K562 (cell line): Measurements from ENCODE around the gene GPR33. TPM values are rescaled to one million over a fixed set of nuclear protein-coding genes. Genes with fewer than 3 reads are reported as not detected.

Source experiments
- ATAC-seq: fragments of 200-7000 bp; cut with Tn5 transposase; 3 replicates; pipeline ENCODE4 v1.9.1; 2020; ENCODE audit warnings: moderate library complexity
- BruUV-seq: library from RNA; stranded (reverse); fragments of 400-500 nt; replicated peaks from 2 replicates; lab custom pipeline; 2021; lab: Mats Ljungman, UMichigan
- CTCF ChIA-PET: fragments of 300-600 bp; formaldehyde crosslinking; extraction: SDS; loops from one replicate; lab custom pipeline; 2021; ENCODE audit warnings: low intra/inter-chr PET ratio; lab: Yijun Ruan, JAX
- POLR2A ChIA-PET: fragments of 300-600, 350-650 bp; sonication (Branson Sonifier 250); formaldehyde crosslinking; extraction: SDS; loops from one replicate; lab custom pipeline; 2021; ENCODE audit warnings: antibody characterized with exemption, inconsistent platforms; lab: Yijun Ruan, JAX
- DNase-seq, 4 experiments: peaks; one replicate each; pipeline versions ENCODE4 v3.0.0 to v3.0.0-alpha.2; 2011 to 2018; ENCODE audit warnings: low spot score in 3 of 4, mixed read lengths in 3 of 4; ENCODE audit errors: extremely low read depth in 1 of 4
- FAIRE-seq: peaks from 2 replicates; lab custom pipeline; 2011; peaks lifted over from hg19 to GRCh38; lab: Jason Lieb, UNC
- H2AFZ ChIP-seq: 2 replicates; pipeline ENCODE4 v1.6.0; 2011; ENCODE audit warnings: low read depth, low read length, control low read depth, inconsistent platforms
- H3K27ac ChIP-seq: fragments of 200-600 bp; 3 replicates; pipeline ENCODE4 v1.8.0; 2011; ENCODE audit warnings: low read depth, mild to moderate bottlenecking, control low read depth, inconsistent platforms, low read length, moderate library complexity, mixed read lengths; ENCODE audit errors: extremely low read depth
- H3K27me3 ChIP-seq, 2 experiments: fragments of 300-600 bp in 1 of 2; 2 replicates in 1 of 2; 3 replicates in 1 of 2; pipeline versions ENCODE4 v1.6.0 to v1.8.0; 2011; ENCODE audit warnings: inconsistent platforms in 2 of 2, low read length in 2 of 2, mild to moderate bottlenecking in 1 of 2, mixed read lengths in 1 of 2, moderate library complexity in 1 of 2; ENCODE audit not compliant: control insufficient read depth in 2 of 2, insufficient read depth in 2 of 2
- H3K36me3 ChIP-seq: fragments of 300-600 bp; 3 replicates; pipeline ENCODE4 v1.8.0; 2011; ENCODE audit warnings: mild to moderate bottlenecking, low read length, inconsistent platforms; ENCODE audit not compliant: control insufficient read depth, insufficient read depth
- H3K4me1 ChIP-seq, 2 experiments: fragments of 200-600 bp in 1 of 2; replicated peaks in 1 of 2; 2 replicates in 1 of 2; 3 replicates in 1 of 2; pipeline versions ENCODE4 v1.5.1 to v1.8.0; 2011; ENCODE audit warnings: inconsistent platforms in 2 of 2, low read length in 2 of 2, mild to moderate bottlenecking in 1 of 2, mixed read lengths in 1 of 2, moderate library complexity in 1 of 2; ENCODE audit not compliant: control insufficient read depth in 2 of 2, insufficient read depth in 2 of 2
- H3K4me2 ChIP-seq: 2 replicates; pipeline ENCODE4 v1.6.1; 2011; ENCODE audit warnings: low read length, control low read depth, inconsistent platforms, mixed read lengths; ENCODE audit not compliant: insufficient read depth
- H3K4me3 ChIP-seq: fragments of 200-600 bp; sonication (generic), shearing (Covaris generic); 2 replicates; pipeline ENCODE4 v1.5.1; 2016; ENCODE audit warnings: control low read depth, inconsistent platforms
- H3K79me2 ChIP-seq: fragments of 200-600 bp; 3 replicates; pipeline ENCODE4 v1.8.0; 2011; ENCODE audit warnings: low read length, inconsistent platforms; ENCODE audit not compliant: control insufficient read depth, insufficient read depth
- H3K9ac ChIP-seq, 2 experiments: 2 replicates each; pipeline versions ENCODE4 v1.6.0 to v1.6.1; 2011; ENCODE audit warnings: low read depth in 2 of 2, low read length in 2 of 2, control low read depth in 1 of 2, inconsistent platforms in 1 of 2, mild to moderate bottlenecking in 1 of 2, mixed read lengths in 1 of 2; ENCODE audit not compliant: insufficient read depth in 1 of 2
- H3K9me1 ChIP-seq: one replicate; pipeline ENCODE4 v1.6.0; 2011; ENCODE audit warnings: inconsistent platforms, mild to moderate bottlenecking, low read length, moderate library complexity; ENCODE audit not compliant: control insufficient read depth, insufficient read depth
- H3K9me3 ChIP-seq: replicated peaks from 2 replicates; pipeline ENCODE4 v1.5.1; 2011; ENCODE audit warnings: low read depth, low read length, inconsistent platforms; ENCODE audit not compliant: control insufficient read depth, insufficient read depth
- H4K20me1 ChIP-seq: replicated peaks from 2 replicates; pipeline ENCODE4 v1.6.1; 2011; ENCODE audit warnings: low read length, inconsistent platforms, mixed read lengths; ENCODE audit not compliant: control insufficient read depth, insufficient read depth
- BCL6 ChIP-seq: fragments of 250-450 bp; sonication (Bioruptor Pico); IDR thresholded peaks from 2 replicates; pipeline ENCODE4 v1.4.0; 2020
- CHD2 ChIP-seq: IDR thresholded peaks from 2 replicates; pipeline ENCODE4 v1.6.1; 2011; ENCODE audit warnings: low read depth, low read length
- FUS ChIP-seq: fragments of 200-400 bp; formaldehyde crosslinking; optimal IDR thresholded peaks from 2 replicates; pipeline ENCODE3; 2017; ENCODE audit warnings: low read depth, low read length
- HMBOX1 ChIP-seq: sonication (generic); IDR thresholded peaks from 2 replicates; pipeline ENCODE4 v1.6.1; 2016
- LEF1 ChIP-seq: fragments of 450-650 bp; IDR thresholded peaks from 2 replicates; pipeline ENCODE4 v1.6.1; 2016; ENCODE audit warnings: mild to moderate bottlenecking
- SMAD4 ChIP-seq: fragments of 250-450 bp; sonication (Bioruptor Pico); conservative IDR thresholded peaks from 2 replicates; pipeline ENCODE4 v1.8.0; 2021; ENCODE audit warnings: inconsistent platforms, mild to moderate bottlenecking, moderate library complexity
- ZNF407 ChIP-seq: fragments of 450-650 bp; IDR thresholded peaks from 2 replicates; pipeline ENCODE4 v1.6.1; 2016; ENCODE audit warnings: low read depth
- ZNF507 ChIP-seq: conservative IDR thresholded peaks from 2 replicates; pipeline ENCODE4 v1.6.1; 2017; ENCODE audit warnings: missing genetic modification characterization, missing compliant biosample characterization
- WGBS: fragments of 100-300 bp; shearing (Covaris generic); methylation state at CpG from one replicate; pipeline ENCODE4 v1.1.6; 2016; ENCODE audit warnings: low coverage, mixed read lengths; ENCODE audit not compliant: insufficient coverage; ENCODE audit errors: missing lambda C conversion rate; 5-methylcytosine and 5-hydroxymethylcytosine counted together
- in situ Hi-C: fragments of 300-500 bp; cut with MboI; formaldehyde crosslinking; loops from 4 replicates; pipeline ENCODE4 v1.15.0; 2018; ENCODE audit warnings: inconsistent platforms, mixed read lengths
- intact Hi-C: fragments of 100-400 bp; cut with micrococcal nuclease; formaldehyde crosslinking; loops from 2 replicates; pipeline ENCODE4 v1.14.2; 2022
- polyA plus RNA-seq, 8 experiments: library from polyadenylated mRNA; depleted of rRNA in 4 of 8; stranded (reverse) in 5 of 8; unstranded in 3 of 8; fragments of >200 nt; fragmentation: Nextera tagmentation in 2 of 8; fragmentation: Illumina TruSeq in 1 of 8; extraction: Ambion mirVana in 2 of 8; extraction: Trizol in 1 of 8; gene quantifications; 2 replicates each; pipeline versions ENCODE4 v1.2.1 to v1.2.3, GENCODE V29; 2011 to 2014; ENCODE audit warnings: inconsistent platforms in 1 of 8, missing spikeins in 1 of 8
- total RNA-seq, 7 experiments: library from RNA; depleted of rRNA in 6 of 7; stranded (reverse); fragments of >200 nt in 6 of 7; fragmentation: Illumina TruSeq in 2 of 7; extraction: Trizol in 2 of 7; gene quantifications; 2 replicates each; pipeline versions ENCODE4 v1.2.1 to v1.2.3, GENCODE V29; 2011 to 2021; ENCODE audit warnings: low replicate concordance in 1 of 7

Gene GPR33
- total and polyA plus RNA-seq, 9 of the 15 experiments (the other 6 are each of a cell fraction or from before 2014, with no cell fraction given), result not detected

GRCh38 chr14:31449136-31449535, 38.7 kb downstream of the GPR33 start:
- in situ Hi-C loops, result no loop called here
- Histone ChIP-seq H3K4me3 (no peak overlapping the region), H4K20me1 (no peaks in the 10 kb centered on the region), H3K9ac (no peak overlapping the region), H3K36me3 (peaks cover 39% of the 10 kb centered on the region; the same call in 2 of the 3 replicates), H3K27ac (no peak overlapping the region), H3K4me2 (no peak overlapping the region), H3K27me3 (no peaks in the 10 kb centered on the region), H3K79me2 (0 out of 3 replicates have a peak, but pooled peaks cover under 1% of the 10 kb centered on the region), H3K9me3 (no peaks in the 10 kb centered on the region), H3K4me1 (peaks cover 0 to 3% of the 10 kb centered on the region in 2 experiments; a peak in 1 of 5 replicates), H3K9me1 (no peaks in the 10 kb centered on the region), H2AFZ (no peak overlapping the region)
- 73% methylated on average over 8 of the region's 8 CpGs for WGBS
- ATAC-seq (no peak), DNase-seq (no peak), FAIRE-seq (no peak)
- CTCF ChIA-PET, result no interaction called here
- intact Hi-C loops, result no loop called here
- no TSS peak for BruUV-seq
- TF ChIP-seq BCL6 (CRISPR knock-in tag) (no peak), ZNF507 (no peak), LEF1 (no peak), ZNF407 (no peak), HMBOX1 (no peak), FUS (no peak), SMAD4 (CRISPR knock-in tag) (no peak), CHD2 (no peak)
- POLR2A ChIA-PET, result interaction anchor here (1.2 kb wide), 1 partner anchor 29 kb away, joined by 4 read pairs; the partner anchor contains the start of gene HEATR5A
